HUDEP-2 (cell line): ENCODE measurements around the gene OGDH.

Experiments used
- DNase-seq, 76 experiments: peaks; one replicate each; lab custom pipeline; 2025; ENCODE audit not compliant: unreplicated experiment in 76 of 76; lab: John Stamatoyannopoulos, UW

Gene OGDH

DNA sequence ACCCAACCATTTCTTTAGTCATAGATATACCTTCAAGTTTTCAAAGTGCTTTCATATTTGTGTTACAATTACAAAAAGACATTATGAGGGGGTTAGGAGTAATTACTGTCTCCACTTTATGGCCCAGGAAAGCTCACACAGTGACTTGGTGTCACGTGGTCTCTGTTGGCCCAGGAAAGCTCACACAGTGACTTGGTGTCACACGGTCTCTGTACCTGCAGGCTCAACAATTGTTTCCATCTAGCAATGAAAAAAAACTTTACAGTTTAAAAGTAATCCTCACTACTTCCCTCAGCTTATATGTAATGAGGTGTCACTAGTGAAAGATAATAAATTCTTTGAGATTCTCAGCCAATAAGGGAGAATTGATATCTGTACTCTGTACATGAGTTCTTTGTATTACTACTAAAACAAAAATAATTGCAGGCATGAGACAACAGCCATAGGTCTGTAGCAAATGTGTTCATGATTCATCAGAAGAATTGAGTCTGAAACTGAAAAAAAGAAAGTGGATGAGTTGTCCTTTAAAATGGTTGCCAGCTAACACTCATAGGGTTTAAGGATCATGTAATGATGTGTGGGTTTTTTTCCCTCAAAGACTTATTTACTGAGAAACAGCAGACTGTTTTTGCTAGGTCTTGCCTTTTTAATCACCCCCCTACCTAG, 10.9 kb downstream of the OGDH start:
- DNase-seq = no peak

DNA sequence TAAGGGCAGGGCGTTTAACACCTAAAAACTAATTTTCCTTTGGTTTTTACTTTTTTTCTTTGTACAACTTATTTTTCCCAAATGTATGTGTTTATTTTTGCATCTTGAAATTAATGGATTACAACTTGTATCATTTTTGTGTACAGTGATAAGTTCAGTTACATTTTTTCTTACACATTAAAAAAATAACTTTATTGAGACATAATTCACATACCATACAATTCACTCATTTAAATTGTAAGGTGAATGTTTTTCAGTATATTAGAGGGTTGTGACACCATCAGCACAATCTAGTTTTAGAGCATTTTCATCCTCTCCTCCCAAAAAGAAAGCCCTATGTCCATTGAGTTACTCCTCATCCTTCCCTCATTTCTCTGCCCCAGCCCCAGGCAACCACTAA, 11.6 kb downstream of the OGDH start:
- no peak for DNase-seq

- DNase-seq = no peak
These were observed 12.3 kb downstream of the OGDH start for GRCh38 chr7:44618753-44619152.

- DNase-seq = no peak
These were observed 14.8 kb downstream of the OGDH start for GRCh38 chr7:44621034-44621749.

DNA sequence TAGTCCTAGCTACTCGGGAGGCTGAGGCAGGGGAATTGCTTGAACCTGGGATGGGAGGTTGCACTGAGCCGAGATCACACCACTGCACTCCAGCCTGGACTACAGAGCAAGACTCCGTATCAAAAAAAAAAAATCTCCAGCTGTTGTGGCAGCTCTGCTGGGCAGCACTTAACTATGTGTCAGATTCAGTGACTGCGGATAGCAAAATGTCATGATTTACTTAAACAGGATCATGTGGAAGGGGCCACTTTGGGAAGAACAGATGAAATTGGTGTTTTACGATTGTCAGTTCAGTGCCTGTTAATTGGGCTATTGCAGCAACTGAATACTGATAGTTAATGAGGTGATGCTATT, 15.3 kb downstream of the OGDH start:
- DNase-seq = no peak

- DNase-seq = no peak
These were observed 16.1 kb downstream of the OGDH start for GRCh38 chr7:44622342-44623151.

DNA sequence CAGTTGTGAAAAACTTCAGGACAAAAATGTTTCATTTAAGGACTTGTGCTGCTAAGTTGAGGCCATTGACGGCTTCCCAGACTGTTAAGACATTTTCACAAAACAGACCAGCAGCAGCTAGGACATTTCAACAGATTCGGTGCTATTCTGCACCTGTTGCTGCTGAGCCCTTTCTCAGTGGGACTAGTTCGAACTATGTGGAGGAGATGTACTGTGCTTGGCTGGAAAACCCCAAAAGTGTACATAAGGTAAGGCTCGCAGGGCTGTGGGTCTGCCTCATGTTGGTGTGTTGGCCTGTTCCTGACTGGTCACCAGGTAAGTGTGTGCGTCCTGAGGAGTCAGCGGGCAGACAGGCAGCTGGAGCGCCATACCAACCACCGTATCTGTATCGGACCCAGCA, 17.9 kb downstream of the OGDH start:
- no peak for DNase-seq

- DNase-seq = peak in 36 of 76 experiments; percentile 7 to 74 (median 32)
These were observed 19.4 kb downstream of the OGDH start for GRCh38 chr7:44625526-44626471.

- DNase-seq = no peak
These were observed 20.2 kb downstream of the OGDH start for GRCh38 chr7:44626620-44627019.

DNA sequence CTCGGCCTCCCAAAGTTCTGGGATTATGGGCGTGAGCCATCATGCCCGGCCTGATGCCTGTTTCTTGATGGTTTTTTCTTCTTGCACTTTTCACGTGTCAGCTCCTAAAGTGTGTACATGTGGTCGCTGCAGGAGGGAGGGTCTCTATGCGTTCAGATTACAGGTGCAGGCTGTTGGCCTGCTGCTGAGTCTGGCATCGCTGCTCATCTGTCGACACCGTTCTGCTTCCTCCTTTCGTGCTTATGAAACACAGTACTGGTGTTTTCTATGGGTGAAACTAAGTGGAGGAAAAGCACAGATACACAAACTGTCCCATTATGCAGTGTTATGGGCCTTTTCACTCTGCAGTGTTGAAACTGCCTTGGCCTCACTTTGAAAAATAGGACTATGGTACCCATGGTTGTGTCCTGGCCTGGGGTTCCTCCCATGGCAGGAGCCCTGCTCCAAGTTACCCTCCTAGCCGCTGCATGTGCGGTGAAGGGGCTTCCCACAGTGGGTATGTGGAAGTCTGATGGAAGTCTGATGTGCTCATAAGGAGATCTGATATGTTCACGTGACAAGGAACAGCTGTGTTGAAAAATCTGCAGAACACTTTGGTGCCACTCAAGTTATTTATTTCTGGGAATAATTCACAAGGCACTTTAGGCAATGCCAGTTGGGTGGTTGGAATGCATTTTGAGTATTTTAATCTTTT, 23.5 kb downstream of the OGDH start:
- no peak for DNase-seq

GRCh38 chr7:44630792-44631457, 24.5 kb downstream of the OGDH start:
- DNase-seq = no peak

DNA sequence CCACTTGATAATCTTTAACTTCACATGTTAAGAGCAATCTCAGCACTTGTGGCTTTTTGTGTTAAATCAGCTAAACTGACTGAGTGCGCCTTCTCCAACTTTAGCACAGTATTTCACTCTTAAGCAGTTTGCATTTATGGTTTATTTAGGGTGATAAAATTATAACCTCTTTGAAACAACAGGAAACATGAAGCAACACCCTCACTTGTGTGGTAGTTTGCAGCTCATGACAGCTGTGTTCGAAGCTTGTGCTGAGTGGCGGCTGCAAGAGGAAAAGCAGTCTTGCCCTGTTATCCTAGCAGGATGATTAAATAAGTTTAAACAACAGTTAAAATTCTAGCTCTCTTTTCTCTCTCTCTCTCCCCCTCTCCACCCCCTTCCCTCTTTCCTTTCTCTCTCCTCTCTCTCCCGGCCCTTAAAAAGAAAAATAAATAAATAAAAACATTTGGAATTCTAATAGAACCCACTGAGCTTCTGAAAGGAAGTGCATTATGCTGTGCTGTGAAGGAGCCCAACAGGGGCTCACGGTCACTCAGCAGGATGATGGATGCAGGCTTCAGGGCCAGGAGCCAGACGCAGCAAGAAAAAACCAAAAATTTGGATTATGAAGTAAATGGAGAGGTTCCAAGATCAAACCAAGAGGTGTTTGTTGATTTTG, 25.2 kb downstream of the OGDH start:
- no peak for DNase-seq

DNA sequence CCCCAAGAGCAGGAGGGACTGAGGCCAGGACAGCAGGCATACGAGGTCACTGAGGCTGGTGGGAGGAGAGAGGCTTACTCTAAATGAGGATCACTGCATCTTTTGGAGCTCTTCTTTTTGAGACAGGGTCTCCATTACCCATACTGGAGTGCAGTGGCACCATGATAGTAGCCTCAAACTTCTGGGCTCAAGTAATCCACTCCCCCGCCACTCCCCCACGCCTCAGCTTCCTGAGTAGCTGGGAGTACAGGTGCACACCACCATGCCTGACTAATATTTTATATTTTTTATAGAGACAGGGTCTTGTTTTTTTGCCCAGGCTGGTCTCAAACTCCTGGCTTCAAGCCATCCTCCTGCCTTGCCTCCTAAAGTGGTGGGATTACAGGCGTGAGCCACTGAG, 25.8 kb downstream of the OGDH start:
- DNase-seq = no peak

- DNase-seq = peak in 72 of 76 experiments; percentile 11 to 90 (median 76)
These were observed 27.1 kb downstream of the OGDH start for GRCh38 chr7:44633254-44634186.

DNA sequence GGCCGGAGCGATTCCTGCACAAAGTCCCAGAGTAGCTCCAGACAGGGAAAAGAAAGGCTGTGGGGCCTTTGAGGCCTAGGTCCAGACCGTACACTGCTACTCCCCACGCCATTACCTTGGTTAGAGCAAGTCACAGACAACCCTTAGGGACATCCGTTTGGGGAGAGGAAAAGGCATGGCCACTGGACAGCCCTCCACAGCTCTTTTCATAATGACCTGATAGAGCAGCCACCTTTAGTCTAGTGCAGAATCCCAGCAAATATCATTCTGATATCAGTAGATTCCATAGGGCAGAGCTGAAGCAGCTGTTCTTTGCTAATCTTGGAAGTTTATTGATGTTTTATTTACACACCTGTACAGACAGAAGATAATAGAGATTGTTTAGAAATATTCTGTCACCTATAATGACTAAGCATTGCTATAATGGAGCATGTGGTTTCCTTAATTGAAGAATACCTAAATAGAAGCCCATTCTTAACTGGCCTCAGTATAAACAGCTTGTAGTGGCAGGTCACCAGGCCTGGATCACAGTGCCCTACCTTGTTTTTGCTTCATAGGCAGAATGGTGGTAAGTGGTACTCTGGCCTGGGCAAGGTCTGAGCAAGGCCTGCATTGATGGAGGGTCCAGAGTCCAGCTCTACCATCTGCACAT, 27.9 kb downstream of the OGDH start:
- peak in 1 of 76 experiments; percentile 31 for DNase-seq

GRCh38 chr7:44634839-44635591, 28.6 kb downstream of the OGDH start:
- peak in 74 of 76 experiments; percentile 10 to 86 (median 70) for DNase-seq
